Activated naive CD4-positive, alpha-beta T cell treated with anti-CD3 and anti-CD28 coated beads, Interleukin-2, amount 10 ng/mL, durations not matched to agents 7 days and 5 days (primary cell): ENCODE data around the gene FARS2.
"Not testable (repeated sequence)": the region's sequence is repeated elsewhere in the genome, so short reads cannot be mapped to it uniquely, and the experiment has no call there.

ENCODE experiments used
- CTCF ChIA-PET: fragments of 350-600 bp; sonication (Branson Sonifier 250); formaldehyde crosslinking; loops from one replicate; lab custom pipeline; 2021; ENCODE audit warnings: antibody characterized with exemption; lab: Charles Lee
- DNase-seq: peaks from one replicate; pipeline ENCODE4 v3.0.0-alpha.2; 2020
- H3K27ac Mint-ChIP-seq: one replicate; pipeline ENCODE4 v1.8.0; 2021; ENCODE audit warnings: mild to moderate bottlenecking, moderate library complexity, mixed read lengths
- H3K27me3 Mint-ChIP-seq: one replicate; pipeline ENCODE4 v1.8.0; 2021; ENCODE audit warnings: mild to moderate bottlenecking, mixed read lengths
- H3K36me3 Mint-ChIP-seq: one replicate; pipeline ENCODE4 v1.8.0; 2021; ENCODE audit warnings: mixed read lengths
- H3K4me1 Mint-ChIP-seq: one replicate; pipeline ENCODE4 v1.8.0; 2021; ENCODE audit warnings: mixed read lengths
- H3K4me3 Mint-ChIP-seq: one replicate; pipeline ENCODE4 v1.8.0; 2021; ENCODE audit warnings: mild to moderate bottlenecking, moderate library complexity, mixed read lengths
- H3K9me3 Mint-ChIP-seq: one replicate; pipeline ENCODE4 v1.8.0; 2021; ENCODE audit warnings: mixed read lengths

The FARS2 gene

GRCh38 chr6:5781966-5782556, 520.7 kb downstream of the FARS2 start:
- H3K27me3 Mint-ChIP-seq = peaks cover 12% of the 10 kb centered on the region
- no peak for DNase-seq
- H3K4me1 Mint-ChIP-seq = peaks cover 3% of the 10 kb centered on the region
- H3K36me3 Mint-ChIP-seq = no peaks in the 10 kb centered on the region
- no peak overlapping the region for H3K27ac Mint-ChIP-seq
- CTCF ChIA-PET = no interaction called here
- no peaks in the 10 kb centered on the region for H3K9me3 Mint-ChIP-seq
- H3K4me3 Mint-ChIP-seq = no peak overlapping the region

DNA sequence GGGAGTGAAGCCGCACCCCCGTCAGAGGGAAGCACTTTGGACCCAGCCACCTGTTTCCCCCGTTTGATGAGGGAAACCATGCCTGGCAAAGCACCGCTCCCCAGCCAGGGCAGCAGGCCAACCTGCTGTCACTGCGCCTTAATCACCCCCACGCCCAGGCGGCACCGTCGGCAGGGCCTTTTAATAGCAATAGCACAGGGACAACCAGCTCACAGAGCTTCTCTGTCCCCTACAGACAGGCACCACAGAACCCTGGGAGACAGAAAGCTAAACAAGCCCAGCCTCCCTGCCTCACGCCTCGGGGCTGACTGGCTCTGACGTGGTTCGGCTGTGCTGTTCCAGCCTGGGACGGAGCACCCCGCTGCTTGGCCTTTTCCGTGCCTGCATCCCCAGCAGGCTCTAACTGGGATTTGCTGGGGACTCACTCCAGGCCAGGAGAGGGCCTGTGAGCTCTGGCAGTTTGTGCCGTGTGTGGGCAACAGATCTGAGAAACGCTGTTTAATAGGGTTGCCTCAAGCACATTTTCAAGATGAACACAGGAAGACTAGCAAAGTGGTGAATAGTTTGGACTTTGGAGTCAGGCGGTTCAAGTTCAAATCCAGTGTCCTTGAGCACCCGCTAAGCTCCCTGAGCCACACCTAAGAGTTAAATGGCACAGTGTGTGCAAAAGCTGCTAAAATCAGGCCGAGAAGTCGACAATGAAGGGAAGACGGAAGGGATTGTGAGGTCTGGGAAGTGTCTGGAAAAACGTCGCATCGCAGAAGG, 521.7 kb downstream of the FARS2 start:
- Mint-ChIP-seq H3K27ac (no peak overlapping the region), H3K4me3 (no peak overlapping the region)
- CTCF ChIA-PET = no interaction called here

DNA sequence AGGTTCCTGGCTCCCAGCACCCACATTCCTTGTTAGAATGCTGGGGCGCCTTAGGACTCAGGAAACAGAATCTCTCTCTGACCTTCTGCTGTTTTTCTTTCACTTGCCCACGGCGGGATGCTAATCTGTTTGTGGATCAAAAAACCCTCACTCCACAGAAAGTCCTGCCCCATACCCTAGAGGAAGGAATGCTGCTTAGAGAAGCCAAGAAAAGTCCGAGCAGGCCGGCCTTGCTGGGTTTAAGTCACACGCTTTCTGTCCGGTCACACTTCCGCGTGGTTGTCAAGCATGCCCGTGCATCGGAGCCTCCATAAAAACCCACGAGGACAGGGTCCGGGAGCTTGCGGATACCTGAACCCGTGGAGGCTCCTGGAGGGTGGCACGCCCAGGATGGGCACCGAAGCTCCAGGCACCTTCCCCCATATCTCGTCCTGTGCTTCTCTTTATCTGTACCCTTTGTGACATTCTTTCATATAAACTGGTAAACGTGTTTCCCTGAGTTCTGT, 522.3 kb downstream of the FARS2 start:
- CTCF ChIA-PET = interaction anchor here (0.9 kb wide), 1 partner anchor 313 kb away, joined by 3 read pairs; no protein-coding TSS in a partner anchor
- Mint-ChIP-seq H3K27ac (no peak overlapping the region), H3K9me3 (no peaks in the 10 kb centered on the region), H3K4me3 (no peak overlapping the region), H3K27me3 (peaks cover 20% of the 10 kb centered on the region), H3K36me3 (no peaks in the 10 kb centered on the region), H3K4me1 (peaks cover 3% of the 10 kb centered on the region)
- DNase-seq = no peak

More for the DNA sequence above, 521.7 kb downstream of the FARS2 start:
- Mint-ChIP-seq H3K27me3 (peaks cover 13% of the 10 kb centered on the region), H3K36me3 (no peaks in the 10 kb centered on the region), H3K9me3 (no peaks in the 10 kb centered on the region), H3K4me1 (peaks cover 3% of the 10 kb centered on the region)
- DNase-seq = no peak

- no peak overlapping the region for H3K4me3 Mint-ChIP-seq
- H3K36me3 Mint-ChIP-seq = no peaks in the 10 kb centered on the region
- H3K9me3 Mint-ChIP-seq = no peaks in the 10 kb centered on the region
- no peak for DNase-seq
- peaks cover 21% of the 10 kb centered on the region for H3K27me3 Mint-ChIP-seq
- peaks cover 3% of the 10 kb centered on the region for H3K4me1 Mint-ChIP-seq
- H3K27ac Mint-ChIP-seq = no peak overlapping the region
- CTCF ChIA-PET = no interaction called here
These were observed 523.9 kb downstream of the FARS2 start for GRCh38 chr6:5785249-5785648.

DNA sequence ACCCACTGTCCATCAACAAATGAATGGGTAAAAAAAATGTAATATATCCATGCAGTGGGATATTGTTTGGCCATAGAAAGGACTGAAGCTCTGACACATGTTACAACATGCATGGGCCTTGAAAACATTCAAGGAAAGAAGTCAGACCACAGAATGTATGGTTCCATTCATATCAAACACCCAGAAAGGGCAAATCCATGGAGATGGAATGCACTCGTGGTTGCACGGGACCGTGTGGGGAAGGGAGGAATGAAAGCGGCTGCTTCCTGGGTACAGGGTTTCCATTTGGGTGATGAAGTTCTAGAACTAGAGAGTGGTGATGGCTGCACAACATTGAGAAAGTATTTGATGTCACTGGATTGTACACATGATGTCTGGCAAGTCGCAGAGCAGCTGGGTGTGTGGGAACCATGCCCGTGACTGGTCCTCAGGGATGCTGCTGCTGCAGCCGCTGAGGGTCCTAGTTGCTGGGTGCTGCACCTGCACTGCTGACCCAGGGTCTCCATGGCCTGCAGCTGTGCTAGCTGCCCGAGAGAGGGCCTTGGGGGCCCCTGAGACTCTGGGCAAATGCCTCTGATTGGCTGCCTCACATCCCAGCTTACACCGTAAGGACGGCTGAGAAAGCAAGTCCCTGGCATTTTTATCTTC, 525.1 kb downstream of the FARS2 start:
- Mint-ChIP-seq H3K4me1 (peaks cover 3% of the 10 kb centered on the region), H3K27me3 (peaks cover 21% of the 10 kb centered on the region), H3K4me3 (no peak overlapping the region), H3K27ac (no peak overlapping the region), H3K9me3 (no peaks in the 10 kb centered on the region), H3K36me3 (no peaks in the 10 kb centered on the region)
- DNase-seq = no peak
- CTCF ChIA-PET = interaction anchor here (1.3 kb wide), 1 partner anchor 317 kb away, joined by 3 read pairs; no protein-coding TSS in a partner anchor

GRCh38 chr6:5786969-5787720, 525.8 kb downstream of the FARS2 start:
- CTCF ChIA-PET = interaction anchor here (0.7 to 1.3 kb wide), 2 partner anchors 42 to 318 kb away, joined by 3 read pairs; no protein-coding TSS in a partner anchor

GRCh38 chr6:5789426-5789825, 528.1 kb downstream of the FARS2 start:
- H3K27ac Mint-ChIP-seq, H3K36me3 Mint-ChIP-seq, H3K4me3 Mint-ChIP-seq, DNase-seq, H3K9me3 Mint-ChIP-seq, CTCF ChIA-PET, H3K4me1 Mint-ChIP-seq: not testable (repeated sequence)
- peaks cover 28% of the 10 kb centered on the region for H3K27me3 Mint-ChIP-seq

More at GRCh38 chr6:5786969-5787720, 525.8 kb downstream of the FARS2 start:
- H3K27me3 Mint-ChIP-seq = peaks cover 21% of the 10 kb centered on the region
- H3K36me3 Mint-ChIP-seq = no peaks in the 10 kb centered on the region
- no peaks in the 10 kb centered on the region for H3K9me3 Mint-ChIP-seq
- peaks cover 3% of the 10 kb centered on the region for H3K4me1 Mint-ChIP-seq
- H3K27ac Mint-ChIP-seq = no peak overlapping the region
- no peak overlapping the region for H3K4me3 Mint-ChIP-seq
- no peak for DNase-seq

DNA sequence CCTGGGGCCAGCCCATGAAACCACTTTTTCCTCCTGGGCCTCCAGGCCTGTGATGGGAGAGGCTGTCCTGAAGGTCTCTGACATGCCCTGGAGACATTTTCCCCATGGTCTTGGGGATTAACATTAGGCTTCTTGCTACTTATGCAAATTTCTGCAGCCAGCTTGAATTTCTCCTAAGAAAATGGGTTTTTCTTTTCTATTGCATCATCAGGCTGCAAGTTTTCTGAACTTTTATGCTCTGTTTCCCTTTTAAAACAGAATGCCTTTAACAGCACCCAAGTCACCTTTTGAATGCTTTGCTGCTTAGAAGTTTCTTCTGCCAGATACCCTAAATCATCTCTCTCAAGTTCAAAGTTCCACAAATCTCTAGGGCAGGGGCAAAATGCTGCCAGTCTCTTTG, 535.2 kb downstream of the FARS2 start:
- CTCF ChIA-PET, H3K4me1 Mint-ChIP-seq, DNase-seq, H3K27ac Mint-ChIP-seq, H3K36me3 Mint-ChIP-seq, H3K4me3 Mint-ChIP-seq: not testable (repeated sequence)
- Mint-ChIP-seq H3K9me3 (peaks cover 20% of the 10 kb centered on the region), H3K27me3 (peaks cover 20% of the 10 kb centered on the region)

DNA sequence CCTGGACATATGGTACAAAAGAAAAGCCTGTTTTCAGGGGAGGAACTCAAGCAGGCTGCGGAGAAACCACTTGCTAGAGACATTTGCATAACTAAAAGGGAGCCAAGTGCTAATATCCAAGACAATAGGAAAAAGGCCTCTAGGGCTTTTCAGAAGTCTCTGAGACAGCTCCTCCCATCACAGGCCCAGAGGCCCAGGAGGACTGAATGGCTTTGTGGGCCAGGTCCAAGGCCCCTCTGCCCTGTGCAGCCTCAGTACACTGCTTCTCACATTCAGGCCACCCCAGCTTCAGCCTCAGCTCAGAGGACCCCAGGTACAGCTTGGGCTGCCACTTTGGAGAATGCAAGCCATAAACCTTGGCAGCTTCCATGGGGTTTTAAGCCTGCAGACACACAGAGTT, 545.1 kb downstream of the FARS2 start:
- peaks cover 23% of the 10 kb centered on the region for H3K9me3 Mint-ChIP-seq
- H3K4me3 Mint-ChIP-seq, H3K4me1 Mint-ChIP-seq, DNase-seq, H3K36me3 Mint-ChIP-seq, CTCF ChIA-PET, H3K27ac Mint-ChIP-seq, H3K27me3 Mint-ChIP-seq: not testable (repeated sequence)

DNA sequence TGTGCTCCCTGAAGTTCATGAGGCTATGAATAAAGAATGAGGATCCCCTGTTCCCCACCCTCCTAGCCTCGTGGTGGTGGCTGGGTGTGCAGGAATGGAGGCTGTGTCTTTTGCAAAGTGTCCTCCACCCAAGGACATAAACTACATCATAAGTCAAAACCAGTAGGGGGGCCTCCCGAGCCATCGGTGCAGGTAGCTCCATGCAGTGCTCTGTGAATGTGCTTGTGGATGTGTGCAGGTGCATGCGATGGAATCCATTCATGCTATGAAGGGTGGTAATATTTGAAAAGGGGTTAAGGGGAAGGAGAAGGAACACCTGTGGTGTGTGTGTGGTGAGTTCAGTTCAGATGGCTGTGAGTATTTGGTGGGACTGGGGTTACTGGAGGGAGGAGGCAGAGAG, 548.1 kb downstream of the FARS2 start:
- H3K4me1 Mint-ChIP-seq = peaks cover 38% of the 10 kb centered on the region
- H3K4me3 Mint-ChIP-seq = no peak overlapping the region
- H3K36me3 Mint-ChIP-seq = peaks cover 3% of the 10 kb centered on the region
- no peak overlapping the region for H3K27ac Mint-ChIP-seq
- H3K9me3 Mint-ChIP-seq = peaks cover 23% of the 10 kb centered on the region
- H3K27me3 Mint-ChIP-seq = peaks cover 5% of the 10 kb centered on the region
- peak; percentile 41 for DNase-seq
- CTCF ChIA-PET = no interaction called here

- Mint-ChIP-seq H3K4me3 (no peak overlapping the region), H3K36me3 (peaks cover 3% of the 10 kb centered on the region), H3K27ac (no peak overlapping the region), H3K27me3 (peaks cover 16% of the 10 kb centered on the region), H3K4me1 (peaks cover 39% of the 10 kb centered on the region), H3K9me3 (peaks cover 7% of the 10 kb centered on the region)
- CTCF ChIA-PET = no interaction called here
- no peak for DNase-seq
These were observed 550.7 kb downstream of the FARS2 start for GRCh38 chr6:5811997-5812396.

DNA sequence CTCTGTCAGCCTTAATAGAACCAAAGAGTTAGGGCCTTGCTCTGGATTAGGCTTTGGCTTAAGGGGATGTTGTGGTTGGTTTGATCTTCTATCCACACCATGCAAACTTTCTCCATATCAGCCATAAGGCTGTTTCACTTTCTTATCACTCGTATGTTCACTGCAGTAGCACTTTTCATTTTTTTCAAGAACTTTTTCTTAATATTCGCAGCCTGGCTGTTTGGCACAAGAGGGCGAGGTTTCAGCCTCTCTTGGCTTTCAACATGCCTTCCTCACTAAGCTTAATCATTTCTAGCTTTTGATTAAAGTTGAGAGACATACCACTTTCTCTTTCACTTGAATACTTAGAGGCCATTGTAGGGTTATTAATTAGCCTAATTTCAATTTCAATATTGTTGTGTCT, 552.3 kb downstream of the FARS2 start:
- H3K27ac Mint-ChIP-seq = peak overlapping the region; percentile 77
- peaks cover 39% of the 10 kb centered on the region for H3K4me1 Mint-ChIP-seq
- peak; percentile 51 for DNase-seq
- peaks cover 23% of the 10 kb centered on the region for H3K27me3 Mint-ChIP-seq
- H3K9me3 Mint-ChIP-seq = peaks cover 2% of the 10 kb centered on the region
- CTCF ChIA-PET = interaction anchor here (0.6 to 1.1 kb wide), 2 partner anchors 53 to 155 kb away, joined by 3 read pairs; no protein-coding TSS in a partner anchor
- H3K36me3 Mint-ChIP-seq = peaks cover 1% of the 10 kb centered on the region
- peak overlapping the region; percentile 1 for H3K4me3 Mint-ChIP-seq

GRCh38 chr6:5814116-5814515, 552.8 kb downstream of the FARS2 start:
- DNase-seq = no peak
- Mint-ChIP-seq H3K27ac (peak overlapping the region; percentile 77), H3K36me3 (peaks cover 1% of the 10 kb centered on the region), H3K27me3 (peaks cover 25% of the 10 kb centered on the region), H3K4me1 (peaks cover 39% of the 10 kb centered on the region), H3K4me3 (peak overlapping the region; percentile 1), H3K9me3 (peaks cover 2% of the 10 kb centered on the region)
- CTCF ChIA-PET = no interaction called here

- Mint-ChIP-seq H3K4me3 (no peak overlapping the region), H3K9me3 (peaks cover 2% of the 10 kb centered on the region), H3K27ac (no peak overlapping the region), H3K36me3 (peaks cover 1% of the 10 kb centered on the region), H3K4me1 (peaks cover 33% of the 10 kb centered on the region), H3K27me3 (peaks cover 25% of the 10 kb centered on the region)
- CTCF ChIA-PET = no interaction called here
- no peak for DNase-seq
These were observed 553.6 kb downstream of the FARS2 start for GRCh38 chr6:5814901-5815300.
